SK-N-SH (cell line): ENCODE measurements around the gene RBM10. TPM values are rescaled to one million over a fixed set of nuclear protein-coding genes. Genes with fewer than 3 reads are reported as not detected.

Source experiments
- CTCF ChIA-PET: fragments of 300-600, 350-600 bp; formaldehyde crosslinking; extraction: SDS; loops from one replicate; lab custom pipeline; 2021; lab: Yijun Ruan, JAX
- POLR2A ChIA-PET: fragments of 350-600 bp; sonication (Branson Sonifier 250); formaldehyde crosslinking; extraction: SDS; loops from one replicate; lab custom pipeline; 2020; ENCODE audit warnings: antibody characterized with exemption, inconsistent platforms; lab: Yijun Ruan, JAX
- DNase-seq: peaks from one replicate; pipeline ENCODE4 v3.0.0; 2012
- H2AFZ ChIP-seq: fragments of 200-600 bp; sonication (generic); 2 replicates; pipeline ENCODE4 v1.8.1; 2016; ENCODE audit warnings: antibody characterized with exemption, mild to moderate bottlenecking, low read depth
- H3F3A ChIP-seq: fragments of 200-600 bp; sonication (generic); replicated peaks from 2 replicates; pipeline ENCODE3; 2016; ENCODE audit warnings: antibody characterized with exemption, mild to moderate bottlenecking; ENCODE audit not compliant: insufficient read depth
- H3K27ac ChIP-seq, 2 experiments: fragments of 200-500 bp in 1 of 2; fragments of 200-600 bp in 1 of 2; sonication (Bioruptor generic) in 1 of 2; sonication (generic), shearing (Covaris generic) in 1 of 2; 2 replicates each; pipeline versions ENCODE4 v1.5.1 to v1.6.1; 2014 to 2016; ENCODE audit warnings: low read depth in 2 of 2, inconsistent platforms in 1 of 2, low read length in 1 of 2, mild to moderate bottlenecking in 1 of 2, mixed read lengths in 1 of 2
- H3K27me3 ChIP-seq: fragments of 200-600 bp; sonication (generic), shearing (Covaris generic); 2 replicates; pipeline ENCODE4 v1.6.1; 2016; ENCODE audit warnings: mixed run types; ENCODE audit not compliant: insufficient read depth
- H3K36me3 ChIP-seq, 2 experiments: fragments of 200-500 bp in 1 of 2; fragments of 200-600 bp in 1 of 2; sonication (Bioruptor generic) in 1 of 2; sonication (generic) in 1 of 2; replicated peaks in 1 of 2; 2 replicates each; pipeline versions ENCODE3 to v1.5.1; 2014 to 2016; ENCODE audit warnings: low read length in 1 of 2, mild to moderate bottlenecking in 1 of 2; ENCODE audit not compliant: insufficient read depth in 2 of 2, control insufficient read depth in 1 of 2
- H3K4me1 ChIP-seq, 2 experiments: fragments of 200-500 bp in 1 of 2; fragments of 200-600 bp in 1 of 2; sonication (Bioruptor generic) in 1 of 2; sonication (generic), shearing (Covaris generic) in 1 of 2; 2 replicates each; pipeline versions ENCODE4 v1.5.1 to v1.6.1; 2014 to 2016; ENCODE audit warnings: low read depth in 1 of 2, low read length in 1 of 2, mixed run types in 1 of 2; ENCODE audit not compliant: insufficient read depth in 2 of 2, control insufficient read depth in 1 of 2
- H3K4me2 ChIP-seq: fragments of 200-600 bp; sonication (generic), shearing (Covaris generic); 2 replicates; pipeline ENCODE4 v1.6.1; 2017; ENCODE audit warnings: mixed run types
- H3K4me3 ChIP-seq, 2 experiments: fragments of 200-500 bp in 1 of 2; fragments of 200-600 bp in 1 of 2; sonication (Bioruptor generic) in 1 of 2; sonication (generic), shearing (Covaris generic) in 1 of 2; 2 replicates each; pipeline versions ENCODE4 v1.5.1 to v1.8.1; 2014 to 2016; ENCODE audit warnings: low read depth in 2 of 2, inconsistent platforms in 1 of 2, low read length in 1 of 2, mild to moderate bottlenecking in 1 of 2, mixed read lengths in 1 of 2, moderate library complexity in 1 of 2
- H3K79me2 ChIP-seq: fragments of 200-600 bp; sonication (generic); 2 replicates; pipeline ENCODE4 v1.8.1; 2017; ENCODE audit warnings: mild to moderate bottlenecking; ENCODE audit not compliant: insufficient read depth
- H3K9ac ChIP-seq: fragments of 200-600 bp; sonication (generic); 2 replicates; pipeline ENCODE4 v1.6.1; 2017; ENCODE audit warnings: mixed run types
- H3K9me2 ChIP-seq: fragments of 200-600 bp; sonication (generic); 2 replicates; pipeline ENCODE4 v1.6.1; 2017; ENCODE audit warnings: mixed run types
- H3K9me3 ChIP-seq: fragments of 200-600 bp; sonication (generic); 2 replicates; pipeline ENCODE4 v1.6.1; 2017; ENCODE audit warnings: mixed run types, mild to moderate bottlenecking, moderate library complexity
- H4K20me1 ChIP-seq: fragments of 200-600 bp; sonication (generic); 2 replicates; pipeline ENCODE4 v1.6.1; 2017; ENCODE audit warnings: mild to moderate bottlenecking, mixed run types; ENCODE audit not compliant: insufficient read depth
- EP300 ChIP-seq, 2 experiments: IDR thresholded peaks; 2 replicates each; pipeline versions ENCODE4 v1.4.0 to v1.6.1; 2012; ENCODE audit warnings: borderline replicate concordance in 1 of 2, low read depth in 1 of 2, low read length in 1 of 2
- EZH2phosphoT487 ChIP-seq: fragments of 200-600 bp; sonication (generic); IDR thresholded peaks from 2 replicates; pipeline ENCODE4 v1.6.1; 2017; ENCODE audit warnings: low read depth, mixed run types, mild to moderate bottlenecking, antibody characterized with exemption, moderate library complexity, borderline replicate concordance
- FOSL2 ChIP-seq: IDR thresholded peaks from 2 replicates; pipeline ENCODE4 v1.4.0; 2012; ENCODE audit warnings: low read depth, mild to moderate bottlenecking, moderate library complexity, borderline replicate concordance
- GATA2 ChIP-seq: sonication (generic); formaldehyde crosslinking; IDR thresholded peaks from 2 replicates; pipeline ENCODE4 v1.5.0; 2020; ENCODE audit warnings: mild to moderate bottlenecking, missing genetic modification reagents
- MEF2A ChIP-seq: IDR thresholded peaks from 2 replicates; pipeline ENCODE4 v1.4.0; 2012; ENCODE audit warnings: low read depth, borderline replicate concordance
- MXI1 ChIP-seq: IDR thresholded peaks from 2 replicates; pipeline ENCODE4 v1.6.1; 2012; ENCODE audit warnings: mild to moderate bottlenecking, low read depth, low read length, improper control_type of control experiment
- NFIC ChIP-seq: IDR thresholded peaks from 2 replicates; pipeline ENCODE4 v1.4.0; 2012; ENCODE audit warnings: borderline replicate concordance
- NRF1 ChIP-seq: IDR thresholded peaks from 2 replicates; pipeline ENCODE4 v1.6.1; 2012; ENCODE audit warnings: low read depth, mild to moderate bottlenecking, low read length
- RAD21 ChIP-seq: IDR thresholded peaks from 2 replicates; pipeline ENCODE4 v1.6.1; 2012; ENCODE audit warnings: mild to moderate bottlenecking, low read length
- RCOR1 ChIP-seq: fragments of 150-350 bp; IDR thresholded peaks from 2 replicates; pipeline ENCODE4 v1.6.1; 2017; ENCODE audit warnings: antibody characterized with exemption, low read length
- RXRA ChIP-seq: IDR thresholded peaks from 2 replicates; pipeline ENCODE4 v1.4.0; 2012; ENCODE audit warnings: low read depth, mild to moderate bottlenecking, borderline replicate concordance
- SIN3A ChIP-seq: IDR thresholded peaks from 2 replicates; pipeline ENCODE4 v1.6.1; 2012; ENCODE audit warnings: low read depth, mild to moderate bottlenecking, low read length, moderate library complexity, borderline replicate concordance
- TCF12 ChIP-seq: IDR thresholded peaks from 2 replicates; pipeline ENCODE4 v1.4.0; 2012
- TEAD4 ChIP-seq: IDR thresholded peaks from 2 replicates; pipeline ENCODE4 v1.4.0; 2012; ENCODE audit warnings: mild to moderate bottlenecking, borderline replicate concordance; ENCODE audit not compliant: insufficient read depth
- YY1 ChIP-seq: IDR thresholded peaks from 2 replicates; pipeline ENCODE4 v1.4.0; 2012; ENCODE audit warnings: low read depth, mild to moderate bottlenecking
- WGBS: methylation state at CpG from one replicate; pipeline ENCODE4 v1.1.6; 2017; ENCODE audit warnings: low lambda C conversion rate; 5-methylcytosine and 5-hydroxymethylcytosine counted together
- polyA plus RNA-seq, 3 experiments: library from polyadenylated mRNA; depleted of rRNA; stranded (reverse); fragments of >200 nt; gene quantifications; 2 replicates each; pipeline ENCODE4 v1.2.3, GENCODE V29; 2012
- TF ChIP-seq, protein P1 (sequence below): IDR thresholded peaks from 2 replicates; pipeline ENCODE4 v1.4.0; 2012; ENCODE audit warnings: low read depth, borderline replicate concordance
- TF ChIP-seq, protein P2 (sequence below): IDR thresholded peaks from 2 replicates; pipeline ENCODE4 v1.4.0; 2012; ENCODE audit warnings: low read depth
- TF ChIP-seq, protein P3 (sequence below): IDR thresholded peaks from 2 replicates; pipeline ENCODE4 v1.4.0; 2012; ENCODE audit warnings: low read depth, borderline replicate concordance
- TF ChIP-seq, protein P4 (sequence below): fragments of 150-350 bp; IDR thresholded peaks from 2 replicates; pipeline ENCODE4 v1.6.1; 2016; ENCODE audit warnings: mild to moderate bottlenecking, low read depth, low read length
- TF ChIP-seq, protein P5 (sequence below): fragments of 150-350 bp; IDR thresholded peaks from 2 replicates; pipeline ENCODE4 v1.6.1; 2017; ENCODE audit warnings: antibody characterized with exemption, low read length, low read depth, borderline replicate concordance

The RBM10 gene
- polyA plus RNA-seq, 1 of the 3 experiments (the other 2 are of a cell fraction), result 34.4 TPM

DNA sequence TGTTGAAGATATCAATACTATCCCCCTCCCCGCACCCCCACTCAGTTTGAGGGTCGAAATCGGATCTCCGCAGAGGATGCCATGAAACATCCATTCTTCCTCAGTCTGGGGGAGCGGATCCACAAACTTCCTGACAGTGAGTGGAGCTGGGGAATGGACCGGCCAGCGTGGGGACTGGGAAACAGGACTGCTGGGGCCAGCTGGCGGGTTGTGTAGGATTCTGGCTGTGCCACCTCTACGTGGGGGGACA is 82.2 kb downstream of the RBM10 start:
- peaks cover 17% of the 10 kb centered on the region for H4K20me1 ChIP-seq
- TF ChIP-seq, protein P1, sequence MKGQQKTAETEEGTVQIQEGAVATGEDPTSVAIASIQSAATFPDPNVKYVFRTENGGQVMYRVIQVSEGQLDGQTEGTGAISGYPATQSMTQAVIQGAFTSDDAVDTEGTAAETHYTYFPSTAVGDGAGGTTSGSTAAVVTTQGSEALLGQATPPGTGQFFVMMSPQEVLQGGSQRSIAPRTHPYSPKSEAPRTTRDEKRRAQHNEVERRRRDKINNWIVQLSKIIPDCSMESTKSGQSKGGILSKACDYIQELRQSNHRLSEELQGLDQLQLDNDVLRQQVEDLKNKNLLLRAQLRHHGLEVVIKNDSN, result no peak
- TF ChIP-seq RXRA, result no peak
- no peak for TF ChIP-seq RCOR1
- TF ChIP-seq YY1, result no peak
- TF ChIP-seq, protein P2, sequence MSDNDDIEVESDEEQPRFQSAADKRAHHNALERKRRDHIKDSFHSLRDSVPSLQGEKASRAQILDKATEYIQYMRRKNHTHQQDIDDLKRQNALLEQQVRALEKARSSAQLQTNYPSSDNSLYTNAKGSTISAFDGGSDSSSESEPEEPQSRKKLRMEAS, result no peak
- no peak for TF ChIP-seq RAD21
- TF ChIP-seq, protein P3, sequence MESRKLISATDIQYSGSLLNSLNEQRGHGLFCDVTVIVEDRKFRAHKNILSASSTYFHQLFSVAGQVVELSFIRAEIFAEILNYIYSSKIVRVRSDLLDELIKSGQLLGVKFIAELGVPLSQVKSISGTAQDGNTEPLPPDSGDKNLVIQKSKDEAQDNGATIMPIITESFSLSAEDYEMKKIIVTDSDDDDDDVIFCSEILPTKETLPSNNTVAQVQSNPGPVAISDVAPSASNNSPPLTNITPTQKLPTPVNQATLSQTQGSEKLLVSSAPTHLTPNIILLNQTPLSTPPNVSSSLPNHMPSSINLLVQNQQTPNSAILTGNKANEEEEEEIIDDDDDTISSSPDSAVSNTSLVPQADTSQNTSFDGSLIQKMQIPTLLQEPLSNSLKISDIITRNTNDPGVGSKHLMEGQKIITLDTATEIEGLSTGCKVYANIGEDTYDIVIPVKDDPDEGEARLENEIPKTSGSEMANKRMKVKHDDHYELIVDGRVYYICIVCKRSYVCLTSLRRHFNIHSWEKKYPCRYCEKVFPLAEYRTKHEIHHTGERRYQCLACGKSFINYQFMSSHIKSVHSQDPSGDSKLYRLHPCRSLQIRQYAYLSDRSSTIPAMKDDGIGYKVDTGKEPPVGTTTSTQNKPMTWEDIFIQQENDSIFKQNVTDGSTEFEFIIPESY, result no peak
- no peak for TF ChIP-seq TCF12
- TF ChIP-seq, protein P4, sequence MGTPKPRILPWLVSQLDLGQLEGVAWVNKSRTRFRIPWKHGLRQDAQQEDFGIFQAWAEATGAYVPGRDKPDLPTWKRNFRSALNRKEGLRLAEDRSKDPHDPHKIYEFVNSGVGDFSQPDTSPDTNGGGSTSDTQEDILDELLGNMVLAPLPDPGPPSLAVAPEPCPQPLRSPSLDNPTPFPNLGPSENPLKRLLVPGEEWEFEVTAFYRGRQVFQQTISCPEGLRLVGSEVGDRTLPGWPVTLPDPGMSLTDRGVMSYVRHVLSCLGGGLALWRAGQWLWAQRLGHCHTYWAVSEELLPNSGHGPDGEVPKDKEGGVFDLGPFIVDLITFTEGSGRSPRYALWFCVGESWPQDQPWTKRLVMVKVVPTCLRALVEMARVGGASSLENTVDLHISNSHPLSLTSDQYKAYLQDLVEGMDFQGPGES, result no peak
- TF ChIP-seq EZH2phosphoT487, result no peak
- TF ChIP-seq FOSL2, result no peak
- no peak for TF ChIP-seq SIN3A
- TF ChIP-seq NFIC, result no peak
- TF ChIP-seq GATA2 (CRISPR knock-in tag), result no peak
- no peak for TF ChIP-seq EP300 (IDR thresholded peaks at IDR 0.05; ENCODE audit: borderline replicate concordance in 1 of 2, low read depth in 1 of 2, low read length in 1 of 2)
- TF ChIP-seq NRF1, result no peak
- TF ChIP-seq MEF2A, result no peak
- no peak for TF ChIP-seq MXI1
- TF ChIP-seq TEAD4, result no peak
- TF ChIP-seq, protein P5, sequence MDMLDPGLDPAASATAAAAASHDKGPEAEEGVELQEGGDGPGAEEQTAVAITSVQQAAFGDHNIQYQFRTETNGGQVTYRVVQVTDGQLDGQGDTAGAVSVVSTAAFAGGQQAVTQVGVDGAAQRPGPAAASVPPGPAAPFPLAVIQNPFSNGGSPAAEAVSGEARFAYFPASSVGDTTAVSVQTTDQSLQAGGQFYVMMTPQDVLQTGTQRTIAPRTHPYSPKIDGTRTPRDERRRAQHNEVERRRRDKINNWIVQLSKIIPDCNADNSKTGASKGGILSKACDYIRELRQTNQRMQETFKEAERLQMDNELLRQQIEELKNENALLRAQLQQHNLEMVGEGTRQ, result no peak
- H3K9me2 ChIP-seq, result no peaks in the 10 kb centered on the region
- H3K9ac ChIP-seq, result no peak overlapping the region
- H3K9me3 ChIP-seq, result no peaks in the 10 kb centered on the region
- 95% methylated on average over 9 of the region's 9 CpGs for WGBS
- H3K79me2 ChIP-seq, result peaks cover 17% of the 10 kb centered on the region
- DNase-seq, result no peak
- peaks cover 8% of the 10 kb centered on the region for H3F3A ChIP-seq
- H3K4me3 ChIP-seq, result no peak overlapping the region
- H3K27me3 ChIP-seq, result no peaks in the 10 kb centered on the region
- peaks cover 24 to 67% of the 10 kb centered on the region in 2 experiments for H3K36me3 ChIP-seq
- ChIA-PET POLR2A (no interaction called here), CTCF (no interaction called here)
- peaks cover 0 to 3% of the 10 kb centered on the region in 2 experiments; a peak in 1 of 4 replicates for H3K4me1 ChIP-seq
- H3K27ac ChIP-seq, result no peak overlapping the region
- H2AFZ ChIP-seq, result no peak overlapping the region
- H3K4me2 ChIP-seq, result no peak overlapping the region
